MCF 10A (cell line): Measurements from ENCODE around the gene SKOR2. TPM values are rescaled to one million over a fixed set of nuclear protein-coding genes. Genes with fewer than 3 reads are reported as not detected.

Source experiments
- BruUV-seq: library from RNA; stranded (reverse); fragments of 400-500 nt; replicated peaks from 2 replicates; lab custom pipeline; 2021; lab: Mats Ljungman, UMichigan
- CTCF ChIA-PET: fragments of 300-600 bp; sonication (Branson Sonifier 250); formaldehyde crosslinking; extraction: SDS; loops from one replicate; lab custom pipeline; 2021; ENCODE audit warnings: antibody characterized with exemption, inconsistent platforms; lab: Yijun Ruan, JAX
- POLR2A ChIA-PET: fragments of 300-600, 350-650 bp; sonication (Branson Sonifier 250); formaldehyde crosslinking; extraction: SDS; loops from one replicate; lab custom pipeline; 2020; ENCODE audit warnings: antibody characterized with exemption, inconsistent platforms; lab: Yijun Ruan, JAX
- DNase-seq: peaks from one replicate; pipeline ENCODE4 v3.0.0-alpha.2; 2018; ENCODE audit not compliant: unreplicated experiment
- H3K27ac Mint-ChIP-seq: one replicate; pipeline ENCODE4 v1.8.0; 2022; ENCODE audit warnings: mild to moderate bottlenecking, low read depth, mixed read lengths; ENCODE audit not compliant: unreplicated experiment
- H3K27me3 Mint-ChIP-seq: one replicate; pipeline ENCODE4 v1.8.0; 2022; ENCODE audit warnings: mixed read lengths; ENCODE audit not compliant: insufficient read depth, unreplicated experiment
- H3K36me3 Mint-ChIP-seq: one replicate; pipeline ENCODE4 v1.8.0; 2022; ENCODE audit warnings: mild to moderate bottlenecking, moderate library complexity, mixed read lengths; ENCODE audit not compliant: insufficient read depth, unreplicated experiment
- H3K4me1 Mint-ChIP-seq: one replicate; pipeline ENCODE4 v1.8.0; 2022; ENCODE audit warnings: mixed read lengths; ENCODE audit not compliant: insufficient read depth, unreplicated experiment
- H3K4me3 Mint-ChIP-seq: one replicate; pipeline ENCODE4 v1.8.0; 2022; ENCODE audit warnings: mild to moderate bottlenecking, moderate library complexity, mixed read lengths; ENCODE audit not compliant: unreplicated experiment
- H3K9me3 Mint-ChIP-seq: one replicate; pipeline ENCODE4 v1.8.0; 2022; ENCODE audit warnings: mixed read lengths; ENCODE audit not compliant: unreplicated experiment
- intact Hi-C: fragments of 100-400 bp; cut with micrococcal nuclease; formaldehyde crosslinking; loops from 2 replicates; pipeline ENCODE4 v1.14.1; 2022
- total RNA-seq: library from RNA; stranded (reverse); gene quantifications from 2 replicates; pipeline ENCODE4 v1.2.3, GENCODE V29; 2022
- TF ChIP-seq, protein P1 (sequence below): fragments of 200-600 bp; IDR thresholded peaks from one replicate; pipeline ENCODE4 v1.8.0; 2022; ENCODE audit warnings: antibody characterized with exemption, mild to moderate bottlenecking; ENCODE audit not compliant: unreplicated experiment

The SKOR2 gene
- total RNA-seq, 1 experiment from 2014 or later: not detected

DNA sequence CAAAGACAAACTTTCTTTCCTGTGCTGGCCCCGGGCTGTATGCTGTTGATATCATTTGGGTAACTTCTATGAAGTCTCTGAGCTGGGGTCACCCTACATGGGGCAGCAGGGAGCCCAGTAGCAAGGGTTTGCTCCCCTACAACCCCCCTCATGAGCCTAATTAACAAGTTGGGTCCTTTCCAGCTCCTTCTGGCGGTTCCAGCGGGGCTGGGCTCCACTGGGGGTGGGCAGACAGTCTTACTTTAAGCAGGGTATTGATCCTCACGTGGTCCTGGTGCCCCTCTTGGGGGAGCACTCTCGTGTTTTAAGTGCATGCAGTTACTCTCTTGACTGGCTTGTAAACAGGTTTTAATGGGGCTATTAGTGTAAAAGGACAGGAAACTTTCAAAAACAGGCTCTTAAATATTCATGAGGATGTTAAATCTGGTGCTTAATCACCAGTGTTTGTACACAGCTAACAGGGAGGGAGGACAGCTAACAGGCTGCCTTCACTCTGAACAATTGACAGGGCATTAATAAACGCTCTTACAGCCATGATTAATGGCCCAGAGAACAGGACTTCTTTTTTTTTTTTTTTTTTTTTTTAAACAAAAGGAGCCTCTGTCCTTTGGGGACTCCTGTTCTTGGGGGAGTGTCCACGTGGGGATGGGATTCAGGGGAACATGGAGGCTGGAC is 36.6 kb upstream of the SKOR2 start:
- TF ChIP-seq, protein P1, sequence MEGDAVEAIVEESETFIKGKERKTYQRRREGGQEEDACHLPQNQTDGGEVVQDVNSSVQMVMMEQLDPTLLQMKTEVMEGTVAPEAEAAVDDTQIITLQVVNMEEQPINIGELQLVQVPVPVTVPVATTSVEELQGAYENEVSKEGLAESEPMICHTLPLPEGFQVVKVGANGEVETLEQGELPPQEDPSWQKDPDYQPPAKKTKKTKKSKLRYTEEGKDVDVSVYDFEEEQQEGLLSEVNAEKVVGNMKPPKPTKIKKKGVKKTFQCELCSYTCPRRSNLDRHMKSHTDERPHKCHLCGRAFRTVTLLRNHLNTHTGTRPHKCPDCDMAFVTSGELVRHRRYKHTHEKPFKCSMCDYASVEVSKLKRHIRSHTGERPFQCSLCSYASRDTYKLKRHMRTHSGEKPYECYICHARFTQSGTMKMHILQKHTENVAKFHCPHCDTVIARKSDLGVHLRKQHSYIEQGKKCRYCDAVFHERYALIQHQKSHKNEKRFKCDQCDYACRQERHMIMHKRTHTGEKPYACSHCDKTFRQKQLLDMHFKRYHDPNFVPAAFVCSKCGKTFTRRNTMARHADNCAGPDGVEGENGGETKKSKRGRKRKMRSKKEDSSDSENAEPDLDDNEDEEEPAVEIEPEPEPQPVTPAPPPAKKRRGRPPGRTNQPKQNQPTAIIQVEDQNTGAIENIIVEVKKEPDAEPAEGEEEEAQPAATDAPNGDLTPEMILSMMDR: no peak
- Mint-ChIP-seq H3K27ac (no peak overlapping the region), H3K9me3 (no peaks in the 10 kb centered on the region), H3K4me3 (no peak overlapping the region), H3K36me3 (no peaks in the 10 kb centered on the region), H3K27me3 (peaks cover 72% of the 10 kb centered on the region), H3K4me1 (no peaks in the 10 kb centered on the region)
- POLR2A ChIA-PET: no interaction called here
- CTCF ChIA-PET: interaction anchor here (0.6 kb wide), 1 partner anchor 499 kb away, joined by 3 read pairs; no protein-coding TSS in a partner anchor
- no TSS peak for BruUV-seq
- DNase-seq: no peak
- intact Hi-C loops: no loop called here

DNA sequence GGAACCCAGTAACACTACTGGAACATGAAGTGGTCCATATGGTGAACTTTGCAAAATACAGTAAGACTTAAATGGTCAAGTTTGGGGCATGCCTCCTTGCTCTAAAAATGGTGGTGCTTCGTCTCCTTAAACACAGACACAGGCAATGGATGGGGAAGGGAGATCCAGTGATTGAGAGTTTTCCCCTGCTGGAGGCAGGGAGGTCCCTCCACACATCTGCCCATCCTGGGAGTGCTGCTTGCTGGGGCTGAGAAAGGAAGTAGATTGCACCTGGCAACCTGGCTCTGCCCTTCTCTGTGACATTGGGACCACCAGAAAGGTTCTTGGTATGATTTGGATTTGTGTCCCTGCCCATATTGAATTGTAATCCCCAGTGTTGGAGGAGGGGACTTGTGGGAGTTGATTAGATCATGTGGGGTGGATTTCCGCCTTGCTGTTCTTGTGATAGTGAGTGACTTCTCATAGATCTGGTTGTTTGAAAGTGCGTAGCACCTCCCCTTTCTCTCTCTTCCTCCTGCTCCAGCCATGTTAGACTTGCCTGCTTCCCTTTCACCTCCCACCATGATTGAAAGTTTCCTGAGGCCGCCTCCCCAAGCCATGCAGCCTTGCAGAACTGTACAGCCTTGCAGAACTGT is 35.4 kb upstream of the SKOR2 start:
- Mint-ChIP-seq H3K9me3 (no peaks in the 10 kb centered on the region), H3K4me1 (no peaks in the 10 kb centered on the region), H3K27me3 (peaks cover 80% of the 10 kb centered on the region), H3K4me3 (no peak overlapping the region), H3K36me3 (no peaks in the 10 kb centered on the region), H3K27ac (no peak overlapping the region)
- DNase-seq: no peak
- CTCF ChIA-PET: no interaction called here
- intact Hi-C loops: no loop called here
- POLR2A ChIA-PET: no interaction called here
- BruUV-seq: no TSS peak
- TF ChIP-seq, protein P1: no peak

- DNase-seq: no peak
- TF ChIP-seq, protein P1: no peak
- intact Hi-C loops: no loop called here
- no TSS peak for BruUV-seq
- ChIA-PET CTCF (interaction anchor here (0.5 to 1.9 kb wide), 2 partner anchors 70 to 739 kb away, joined by 3 to 7 read pairs; no protein-coding TSS in a partner anchor), POLR2A (no interaction called here)
- no peak overlapping the region for H3K27ac Mint-ChIP-seq
- no peaks in the 10 kb centered on the region for H3K36me3 Mint-ChIP-seq
- peaks cover 80% of the 10 kb centered on the region for H3K27me3 Mint-ChIP-seq
- no peaks in the 10 kb centered on the region for H3K9me3 Mint-ChIP-seq
- H3K4me3 Mint-ChIP-seq: no peak overlapping the region
- H3K4me1 Mint-ChIP-seq: no peaks in the 10 kb centered on the region
Observed at GRCh38 chr18:47285456-47285855, 34.0 kb upstream of the SKOR2 start.

- no peak overlapping the region for H3K27ac Mint-ChIP-seq
- ChIA-PET POLR2A (no interaction called here), CTCF (interaction anchor here (1.9 kb wide), 1 partner anchor 69 kb away, joined by 7 read pairs; no protein-coding TSS in a partner anchor)
- no peaks in the 10 kb centered on the region for H3K4me1 Mint-ChIP-seq
- BruUV-seq: no TSS peak
- H3K9me3 Mint-ChIP-seq: no peaks in the 10 kb centered on the region
- intact Hi-C loops: loop anchor here (5.0 kb wide), 1 partner anchor 462 kb away; no protein-coding TSS in a partner anchor
- H3K4me3 Mint-ChIP-seq: no peak overlapping the region
- peaks cover 80% of the 10 kb centered on the region for H3K27me3 Mint-ChIP-seq
- H3K36me3 Mint-ChIP-seq: no peaks in the 10 kb centered on the region
- TF ChIP-seq, protein P1: no peak
- no peak for DNase-seq
Observed at GRCh38 chr18:47284721-47285395, 33.4 kb upstream of the SKOR2 start.
